Motor neuron (in vitro differentiated cells): Measurements from ENCODE around the gene PLD5. TPM values are rescaled to one million over a fixed set of nuclear protein-coding genes. Genes with fewer than 3 reads are reported as not detected.
"Not testable (repeated sequence)": the region's sequence is repeated elsewhere in the genome, so short reads cannot be mapped to it uniquely, and the experiment has no call there.

Source experiments
- ATAC-seq, 8 experiments: fragments of 200-7000 bp; cut with Tn5 transposase; replicated peaks in 6 of 8; 2 replicates each; pipeline ENCODE4 v1.8.0; 2021; ENCODE audit warnings: mild to moderate bottlenecking in 8 of 8, moderate library complexity in 8 of 8
- H3K27ac ChIP-seq, 2 donors: fragments of 250-450 bp; sonication (Bioruptor Pico); 2 replicates each; pipeline ENCODE4 v1.9.0; 2021; ENCODE audit warnings: antibody characterized with exemption in 2 of 2, mild to moderate bottlenecking in 2 of 2, moderate library complexity in 1 of 2
- H3K4me1 ChIP-seq, 2 donors: fragments of 250-450 bp; sonication (Bioruptor Pico); replicated peaks in 1 of 2; 2 replicates each; pipeline ENCODE4 v1.6.1; 2021; ENCODE audit warnings: antibody characterized with exemption in 2 of 2, mild to moderate bottlenecking in 2 of 2, moderate library complexity in 1 of 2
- H3K4me3 ChIP-seq, 5 donors: fragments of 250-450 bp; sonication (Bioruptor Pico); 2 replicates each; pipeline ENCODE4 v1.9.0; 2021; ENCODE audit warnings: antibody characterized with exemption in 5 of 5, mild to moderate bottlenecking in 5 of 5, moderate library complexity in 4 of 5
- WGBS, 10 experiments: fragments of 450-650 bp; shearing (Covaris generic); methylation state at CpG; one replicate each; pipeline ENCODE4 v1.0.0; 2022; 5-methylcytosine and 5-hydroxymethylcytosine counted together
- in situ Hi-C, 9 experiments: fragments of 400-800 bp; cut with MboI; loops; one replicate each; pipeline ENCODE4 v1.15.0; 2021; ENCODE audit warnings: low sequenced_read_pairs in 9 of 9, low pct_unique_long_range_greater_than_20kb in 2 of 9; ENCODE audit not compliant: unreplicated experiment in 9 of 9
- total RNA-seq, 8 experiments: library from RNA; unstranded; fragments of 300-600 nt; gene quantifications; 2 replicates each; pipeline versions ENCODE4 v1.2.3 to v1.2.4, GENCODE V29; 2022

The PLD5 gene
- total RNA-seq, 8 experiments from 2014 or later: 0.05 to 8.1 (median 1.5) TPM

- WGBS, 10 experiments: 0 to 64% (median 49%) methylated on average over 1 to 3 of the region's 3 CpGs; no CpG with 5 or more reads in 2 of the 10 experiments
- no peak overlapping the region for H3K27ac ChIP-seq
- in situ Hi-C loops: no loop called here
- no peaks in the 10 kb centered on the region for H3K4me1 ChIP-seq
- H3K4me3 ChIP-seq: no peak overlapping the region
- ATAC-seq: no peak
These were observed 438.4 kb downstream of the PLD5 start for GRCh38 chr1:242086093-242086492.

GRCh38 chr1:242083742-242084141, 440.8 kb downstream of the PLD5 start:
- Histone ChIP-seq H3K4me1 (no peaks in the 10 kb centered on the region), H3K27ac (no peak overlapping the region), H3K4me3 (no peak overlapping the region)
- no peak for ATAC-seq
- 7 to 100% (median 54%) methylated on average over 1 to 2 of the region's 2 CpGs; no CpG with 5 or more reads in 2 of the 10 experiments for WGBS, 10 experiments
- in situ Hi-C loops: no loop called here

DNA sequence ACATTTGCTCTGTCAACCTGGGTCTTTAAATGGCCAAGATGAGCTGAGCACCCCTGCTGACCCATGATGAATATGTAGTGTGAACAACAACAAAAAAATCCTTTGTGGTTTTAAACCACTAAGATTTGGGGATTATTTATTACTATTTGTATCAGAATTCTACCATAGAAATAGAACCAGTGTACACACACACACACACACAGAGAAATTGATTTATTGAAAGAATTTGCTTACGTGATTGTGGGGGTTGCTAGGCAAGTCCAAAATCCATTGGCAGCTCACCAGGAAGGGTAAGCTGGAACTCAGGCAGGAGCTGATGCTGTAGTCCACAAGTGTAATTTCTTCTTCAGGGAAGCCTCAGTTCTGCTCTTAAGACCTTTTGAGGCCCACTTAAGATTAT, 443.1 kb downstream of the PLD5 start:
- H3K4me3 ChIP-seq: no peak overlapping the region
- in situ Hi-C loops: no loop called here
- peak in 1 of 8 experiments; percentile 38 for ATAC-seq
- no peaks in the 10 kb centered on the region for H3K4me1 ChIP-seq
- no peak overlapping the region for H3K27ac ChIP-seq
- WGBS, 10 experiments: 0 to 100% (median 88%) methylated on average over 1 of the region's 1 CpG; no CpG with 5 or more reads in 5 of the 10 experiments

DNA sequence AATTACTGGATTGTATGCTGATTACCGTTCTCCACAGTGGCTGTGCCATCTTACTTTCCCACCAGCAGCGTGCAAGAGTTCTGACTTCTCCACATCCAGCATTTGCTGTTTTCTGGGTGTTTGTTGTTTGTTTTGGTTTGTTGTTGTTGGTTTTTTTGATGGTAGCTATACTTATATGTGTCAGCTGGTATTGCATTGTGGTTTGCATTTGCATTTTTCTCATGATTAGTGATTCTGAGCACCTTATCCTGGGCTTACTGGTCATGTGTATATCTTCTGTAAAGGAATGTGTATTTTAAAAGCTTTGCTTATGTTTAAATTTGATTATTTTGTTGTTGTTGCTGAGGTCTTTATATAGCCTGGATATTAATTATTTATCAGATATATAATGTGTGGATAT, 458.7 kb downstream of the PLD5 start:
- in situ Hi-C loops: no loop called here
- Histone ChIP-seq H3K4me1 (no peaks in the 10 kb centered on the region), H3K27ac (no peak overlapping the region), H3K4me3 (no peak overlapping the region)
- WGBS, 10 experiments: 30 to 100% (median 87%) methylated on average over 1 to 2 of the region's 2 CpGs; no CpG with 5 or more reads in 2 of the 10 experiments
- ATAC-seq: no peak

DNA sequence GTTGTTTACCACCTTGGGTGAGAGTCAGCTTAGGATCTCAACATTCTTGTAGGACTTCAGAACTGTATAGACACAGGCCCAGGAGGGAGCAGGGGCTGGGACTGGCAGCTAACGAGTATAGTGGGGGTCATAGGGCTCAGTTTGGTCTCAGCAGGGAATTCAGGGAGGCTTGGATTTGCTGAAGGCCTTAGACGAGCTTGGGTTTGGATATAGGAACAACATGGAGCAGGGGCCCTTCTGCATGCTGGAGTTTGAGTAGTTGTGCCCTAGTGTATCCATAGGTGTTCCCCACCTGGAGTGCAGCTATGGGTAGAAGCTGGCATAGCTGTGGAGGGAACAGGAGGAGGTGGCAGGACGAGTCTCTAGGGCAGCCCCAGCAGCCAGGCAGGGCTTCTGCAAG, 462.2 kb downstream of the PLD5 start:
- Histone ChIP-seq H3K4me3 (no peak overlapping the region), H3K4me1 (no peaks in the 10 kb centered on the region), H3K27ac (no peak overlapping the region)
- in situ Hi-C loops: no loop called here
- 70 to 83% (median 76%) methylated on average over 1 to 3 of the region's 3 CpGs; no CpG with 5 or more reads in 6 of the 10 experiments for WGBS, 10 experiments
- ATAC-seq: no peak

DNA sequence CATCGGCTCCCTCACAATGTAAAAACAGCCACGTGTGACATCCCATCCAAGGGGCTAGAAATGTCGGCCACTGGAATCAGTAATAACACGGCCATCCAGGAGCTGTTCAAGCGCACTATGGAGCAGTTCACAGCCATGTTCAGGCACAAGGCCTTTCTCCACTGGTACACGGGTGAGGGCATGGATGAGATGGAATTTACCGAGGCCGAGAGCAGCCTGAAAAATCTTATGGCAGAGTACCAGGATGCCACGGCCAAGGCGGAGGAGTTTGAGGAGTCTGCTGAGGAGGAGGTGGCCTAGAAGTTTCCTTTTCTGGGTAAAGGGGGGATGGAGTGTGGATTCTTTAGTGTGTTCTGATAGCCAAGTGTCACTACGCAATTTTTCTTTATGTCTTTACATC, 464.5 kb downstream of the PLD5 start:
- Histone ChIP-seq H3K4me1 (peaks cover 3 to 12% of the 10 kb centered on the region in 2 donors), H3K4me3 (no peak overlapping the region), H3K27ac (no peak overlapping the region)
- WGBS, 10 experiments: 43 to 100% (median 86%) methylated on average over 1 to 10 of the region's 11 CpGs; no CpG with 5 or more reads in 2 of the 10 experiments
- no peak for ATAC-seq
- in situ Hi-C loops: no loop called here

GRCh38 chr1:242058582-242058981, 465.9 kb downstream of the PLD5 start:
- WGBS, 10 experiments: 13 to 100% (median 91%) methylated on average over 1 to 4 of the region's 4 CpGs; no CpG with 5 or more reads in 1 of the 10 experiments
- in situ Hi-C loops, ATAC-seq, H3K27ac ChIP-seq, H3K4me3 ChIP-seq: not testable (repeated sequence)
- H3K4me1 ChIP-seq: peaks cover 3 to 12% of the 10 kb centered on the region in 2 donors

GRCh38 chr1:242058181-242058580, 466.3 kb downstream of the PLD5 start:
- H3K4me1 ChIP-seq: peaks cover 3 to 12% of the 10 kb centered on the region in 2 donors
- ATAC-seq, H3K4me3 ChIP-seq, H3K27ac ChIP-seq, in situ Hi-C loops: not testable (repeated sequence)
- WGBS, 10 experiments: 88 to 100% (median 100%) methylated on average over 1 of the region's 3 CpGs; no CpG with 5 or more reads in 5 of the 10 experiments

GRCh38 chr1:242057745-242058115, 466.8 kb downstream of the PLD5 start:
- 42 to 75% (median 61%) methylated on average over 1 to 3 of the region's 3 CpGs; no CpG with 5 or more reads in 6 of the 10 experiments for WGBS, 10 experiments
- H3K27ac ChIP-seq: no peak overlapping the region
- in situ Hi-C loops: no loop called here
- peaks cover 3 to 12% of the 10 kb centered on the region in 2 donors for H3K4me1 ChIP-seq
- peak in 4 of 8 experiments; percentile 31 to 56 (median 40) for ATAC-seq
- H3K4me3 ChIP-seq: no peak overlapping the region

DNA sequence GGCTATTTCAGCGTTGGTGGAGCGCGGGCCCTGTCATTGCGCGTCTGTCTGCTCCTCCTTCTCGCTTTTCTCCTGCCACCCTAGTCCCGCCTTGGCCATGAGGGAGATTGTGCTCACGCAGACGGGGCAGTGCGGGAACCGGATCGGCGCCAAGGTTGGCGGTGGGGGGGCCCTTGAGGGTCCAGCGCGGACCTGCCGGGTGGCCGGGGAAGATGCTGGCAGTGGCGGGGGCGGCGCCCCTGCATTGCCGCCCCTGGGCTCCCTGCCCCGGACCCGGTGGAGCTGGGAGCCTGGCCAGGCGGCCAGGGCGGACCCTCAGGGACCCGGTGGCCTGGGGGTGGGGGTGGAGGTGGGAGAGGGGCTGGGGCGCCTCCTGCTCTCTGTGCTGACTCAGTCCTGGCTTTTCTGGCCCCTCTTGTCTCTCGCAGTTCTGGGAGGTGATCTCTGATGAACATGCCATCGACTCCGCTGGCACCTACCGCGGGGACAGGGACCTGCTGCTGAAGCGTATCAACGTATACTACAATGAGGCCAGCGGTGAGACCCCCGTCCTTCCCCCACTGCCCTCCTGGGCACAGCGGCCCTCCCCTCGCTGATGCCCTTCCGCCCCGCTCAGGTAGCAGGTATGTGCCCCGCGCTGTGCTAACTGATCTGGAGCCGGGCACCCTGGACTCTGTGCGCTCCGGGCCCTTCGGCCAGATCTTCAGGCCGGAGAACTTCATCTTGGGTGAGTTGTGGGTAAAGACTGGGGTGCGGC, 467.3 kb downstream of the PLD5 start:
- H3K4me3 ChIP-seq: no peak overlapping the region
- H3K27ac ChIP-seq: peak overlapping the region in 1 of 2 donors; percentile 7
- no peak for ATAC-seq
- 80 to 100% (median 100%) methylated on average over 1 to 2 of the region's 49 CpGs; no CpG with 5 or more reads in 7 of the 10 experiments for WGBS, 10 experiments
- peaks cover 3 to 12% of the 10 kb centered on the region in 2 donors for H3K4me1 ChIP-seq
- in situ Hi-C loops: no loop called here

DNA sequence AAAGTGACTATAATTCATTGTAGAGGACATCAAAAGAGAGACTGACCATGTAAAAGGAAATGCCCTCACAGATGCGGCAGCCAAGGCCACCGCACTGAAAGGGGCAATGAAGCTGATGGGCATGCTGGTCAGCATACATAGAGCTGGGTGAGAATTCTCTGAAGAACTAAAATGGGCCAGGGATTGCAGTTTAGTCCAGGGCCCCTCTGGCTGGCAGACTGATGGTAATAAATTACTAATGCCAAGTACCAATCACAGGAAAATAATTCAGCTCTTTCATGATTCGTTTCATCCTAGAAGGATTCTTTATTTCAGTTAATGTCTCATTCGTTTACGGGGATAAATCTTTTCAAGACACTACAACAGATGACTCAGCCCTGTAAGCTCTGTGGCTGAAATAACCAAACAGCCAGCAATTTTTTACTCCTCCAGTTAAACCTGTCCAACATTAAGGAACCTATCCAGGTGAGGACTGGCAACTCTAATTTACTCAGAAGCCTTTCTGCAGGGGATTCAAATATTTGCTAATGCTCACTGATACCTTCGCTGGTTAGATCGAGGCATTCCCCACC, 468.7 kb downstream of the PLD5 start:
- in situ Hi-C loops: no loop called here
- WGBS, 10 experiments: 28 to 62% (median 46%) methylated on average over 1 to 7 of the region's 7 CpGs
- no peak overlapping the region for H3K27ac ChIP-seq
- H3K4me1 ChIP-seq: peaks cover 3 to 12% of the 10 kb centered on the region in 2 donors
- peak in 5 of 8 experiments; percentile 86 to 93 (median 93) for ATAC-seq
- no peak overlapping the region for H3K4me3 ChIP-seq

DNA sequence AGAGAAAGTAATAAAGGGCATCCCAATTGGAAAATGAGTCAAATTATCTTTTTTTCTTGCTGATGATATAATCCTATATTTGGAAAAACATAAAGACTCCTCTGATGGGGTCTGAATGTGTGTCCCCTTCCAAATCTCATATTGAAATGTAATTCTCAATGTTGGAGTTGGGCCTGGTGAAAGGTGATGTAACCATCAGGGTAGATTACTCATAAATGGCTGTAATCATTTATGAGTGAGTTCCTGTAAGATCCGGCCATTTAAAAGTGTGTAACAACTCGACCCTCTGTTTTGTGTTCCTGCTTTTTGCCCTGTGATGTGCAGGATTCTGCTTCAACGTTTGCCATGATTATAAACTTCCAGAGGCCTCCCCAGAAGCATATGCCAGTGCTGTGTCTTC, 481.3 kb downstream of the PLD5 start:
- ATAC-seq: no peak
- whole genome bisulfite sequencing, 10 experiments: 25 to 64% (median 41%) methylated on average over 1 to 3 of the region's 3 CpGs; no CpG with 5 or more reads in 4 of the 10 experiments
- in situ Hi-C loops: no loop called here
- no peak overlapping the region for H3K27ac ChIP-seq
- H3K4me1 ChIP-seq: no peaks in the 10 kb centered on the region
- H3K4me3 ChIP-seq: no peak overlapping the region

GRCh38 chr1:242034392-242034791, 490.1 kb downstream of the PLD5 start:
- 29 to 100% (median 95%) methylated on average over 1 to 5 of the region's 5 CpGs for WGBS, 10 experiments
- Histone ChIP-seq H3K4me1 (peaks cover 8 to 10% of the 10 kb centered on the region in 2 donors), H3K4me3 (no peak overlapping the region), H3K27ac (no peak overlapping the region)
- in situ Hi-C loops: no loop called here
- no peak for ATAC-seq
